Measurements from ENCODE around the gene FXYD3.

DNA sequence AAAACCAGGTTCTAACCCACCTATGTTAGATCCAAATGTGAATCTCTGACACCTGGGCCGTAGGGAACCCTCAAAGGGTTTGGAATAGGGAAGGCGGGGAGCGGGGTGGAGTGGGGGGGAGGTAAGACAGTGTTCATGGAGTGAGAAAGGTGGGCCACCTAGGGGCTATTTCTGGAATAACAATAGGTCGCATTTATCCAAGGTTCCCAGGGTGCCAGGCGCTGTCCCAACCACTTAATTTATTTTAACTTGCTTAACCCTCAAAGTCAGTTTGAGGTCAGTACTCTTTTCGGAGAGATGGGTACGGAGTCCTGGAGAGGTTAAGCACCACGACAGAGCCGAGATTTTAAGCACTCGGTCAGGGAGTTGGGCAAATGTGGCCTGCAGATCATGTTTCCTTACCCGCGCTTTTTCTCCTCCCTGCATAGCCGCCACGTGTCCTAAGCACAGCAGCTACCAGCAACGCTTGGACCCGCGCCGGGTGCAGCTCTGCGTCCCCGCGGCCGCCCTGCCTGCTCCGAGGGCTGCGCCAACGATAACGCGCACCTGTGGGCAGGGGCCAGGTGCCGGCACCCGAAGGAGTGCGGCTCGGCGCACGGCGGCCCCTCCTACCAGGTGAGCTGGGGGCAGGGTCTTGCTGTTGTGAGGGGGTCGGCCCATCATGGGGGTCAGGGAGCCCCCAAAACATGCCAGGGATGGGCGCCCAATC, 25.0 kb upstream of the FXYD3 start:
- TF ChIP-seq CTCF (IDR thresholded peaks at IDR 0.05) (peak in 3 of 4 experiments; percentile 37 to 71 (median 68)), EP300 (IDR thresholded peaks at IDR 0.05) (no peak), POLR2AphosphoS5 (IDR thresholded peaks at IDR 0.05) (no peak)

All from gastroesophageal sphincter (tissue), 3 donors.